ENCODE data around the gene SLC2A6.

DNA sequence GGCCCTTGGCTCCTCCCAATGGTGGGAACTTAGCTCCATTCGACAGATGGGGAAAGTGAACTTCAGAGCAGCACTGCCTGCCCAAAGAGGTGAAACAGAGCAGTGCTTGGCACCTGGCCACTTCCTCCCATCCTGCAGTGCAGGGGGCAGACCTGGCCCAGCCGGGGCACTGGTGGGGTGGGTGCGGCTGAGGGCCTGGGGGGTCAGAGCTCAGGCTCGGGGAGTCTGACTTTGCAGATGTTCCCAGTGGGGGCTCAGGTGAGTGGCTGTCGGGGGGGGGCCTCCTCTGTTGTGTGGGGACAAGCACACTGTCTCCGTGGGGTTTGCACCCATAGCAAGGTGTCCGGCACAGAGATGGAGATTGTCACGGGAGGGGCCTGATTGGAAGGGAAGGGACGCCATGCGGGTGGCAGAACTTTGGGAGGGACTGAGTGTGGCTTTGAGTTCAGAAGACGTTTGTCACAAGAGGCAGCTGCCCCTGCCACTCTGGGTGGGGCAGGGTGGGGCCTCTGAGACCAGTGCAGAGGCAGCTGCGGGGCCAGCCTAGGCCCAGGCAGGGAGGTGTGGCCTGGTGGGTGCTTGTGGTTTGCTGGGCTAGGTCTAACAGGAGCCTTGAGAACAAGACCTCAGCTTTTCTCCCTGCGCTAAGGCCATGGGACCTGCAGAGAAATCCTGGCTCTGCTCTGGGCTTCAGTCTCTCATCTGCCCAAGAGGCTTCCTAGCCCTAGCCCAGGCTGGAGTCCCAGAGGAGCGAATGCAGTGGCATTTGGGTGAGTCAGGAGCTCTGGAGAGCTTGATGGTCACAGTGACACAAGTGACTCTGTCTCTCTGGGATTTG, 43.4 kb upstream of the SLC2A6 start:
- TF ChIP-seq, protein P1, sequence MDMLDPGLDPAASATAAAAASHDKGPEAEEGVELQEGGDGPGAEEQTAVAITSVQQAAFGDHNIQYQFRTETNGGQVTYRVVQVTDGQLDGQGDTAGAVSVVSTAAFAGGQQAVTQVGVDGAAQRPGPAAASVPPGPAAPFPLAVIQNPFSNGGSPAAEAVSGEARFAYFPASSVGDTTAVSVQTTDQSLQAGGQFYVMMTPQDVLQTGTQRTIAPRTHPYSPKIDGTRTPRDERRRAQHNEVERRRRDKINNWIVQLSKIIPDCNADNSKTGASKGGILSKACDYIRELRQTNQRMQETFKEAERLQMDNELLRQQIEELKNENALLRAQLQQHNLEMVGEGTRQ (IDR thresholded peaks at IDR 0.05; ENCODE audit: borderline replicate concordance, low read depth, low read length), result no peak
- no peak for TF ChIP-seq MAX (IDR thresholded peaks at IDR 0.05; ENCODE audit: low read depth)
- TF ChIP-seq, protein P2, sequence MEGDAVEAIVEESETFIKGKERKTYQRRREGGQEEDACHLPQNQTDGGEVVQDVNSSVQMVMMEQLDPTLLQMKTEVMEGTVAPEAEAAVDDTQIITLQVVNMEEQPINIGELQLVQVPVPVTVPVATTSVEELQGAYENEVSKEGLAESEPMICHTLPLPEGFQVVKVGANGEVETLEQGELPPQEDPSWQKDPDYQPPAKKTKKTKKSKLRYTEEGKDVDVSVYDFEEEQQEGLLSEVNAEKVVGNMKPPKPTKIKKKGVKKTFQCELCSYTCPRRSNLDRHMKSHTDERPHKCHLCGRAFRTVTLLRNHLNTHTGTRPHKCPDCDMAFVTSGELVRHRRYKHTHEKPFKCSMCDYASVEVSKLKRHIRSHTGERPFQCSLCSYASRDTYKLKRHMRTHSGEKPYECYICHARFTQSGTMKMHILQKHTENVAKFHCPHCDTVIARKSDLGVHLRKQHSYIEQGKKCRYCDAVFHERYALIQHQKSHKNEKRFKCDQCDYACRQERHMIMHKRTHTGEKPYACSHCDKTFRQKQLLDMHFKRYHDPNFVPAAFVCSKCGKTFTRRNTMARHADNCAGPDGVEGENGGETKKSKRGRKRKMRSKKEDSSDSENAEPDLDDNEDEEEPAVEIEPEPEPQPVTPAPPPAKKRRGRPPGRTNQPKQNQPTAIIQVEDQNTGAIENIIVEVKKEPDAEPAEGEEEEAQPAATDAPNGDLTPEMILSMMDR (IDR thresholded peaks at IDR 0.05), result no peak
- no peak for TF ChIP-seq RAD21 (IDR thresholded peaks at IDR 0.05; ENCODE audit: low read length)
- TF ChIP-seq, protein P3, sequence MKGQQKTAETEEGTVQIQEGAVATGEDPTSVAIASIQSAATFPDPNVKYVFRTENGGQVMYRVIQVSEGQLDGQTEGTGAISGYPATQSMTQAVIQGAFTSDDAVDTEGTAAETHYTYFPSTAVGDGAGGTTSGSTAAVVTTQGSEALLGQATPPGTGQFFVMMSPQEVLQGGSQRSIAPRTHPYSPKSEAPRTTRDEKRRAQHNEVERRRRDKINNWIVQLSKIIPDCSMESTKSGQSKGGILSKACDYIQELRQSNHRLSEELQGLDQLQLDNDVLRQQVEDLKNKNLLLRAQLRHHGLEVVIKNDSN (IDR thresholded peaks at IDR 0.05; ENCODE audit: borderline replicate concordance, low read depth), result no peak

Data from SK-N-SH (cell line).